ENCODE measurements around the gene LSAMP.

The LSAMP gene

DNA sequence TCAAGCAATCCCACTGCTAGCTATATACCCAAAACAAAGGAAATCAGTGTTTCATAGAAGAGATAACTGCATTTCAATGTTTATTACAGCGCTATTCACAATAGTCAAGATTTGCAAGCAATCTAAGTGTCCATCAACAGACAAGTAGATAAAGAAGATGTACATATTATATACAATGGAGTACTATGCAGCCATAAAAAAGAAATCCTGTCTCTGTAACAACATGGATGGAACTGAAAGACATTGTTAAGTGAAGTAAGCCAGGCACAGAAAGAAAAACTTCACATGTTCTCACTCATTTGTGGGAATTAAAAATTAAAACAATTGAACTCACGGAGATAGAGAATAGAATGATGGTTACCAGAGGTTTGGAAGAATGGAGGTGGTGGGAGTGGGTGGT lies 89.2 kb downstream of the LSAMP start:
- DNase-seq = no peak

DNA sequence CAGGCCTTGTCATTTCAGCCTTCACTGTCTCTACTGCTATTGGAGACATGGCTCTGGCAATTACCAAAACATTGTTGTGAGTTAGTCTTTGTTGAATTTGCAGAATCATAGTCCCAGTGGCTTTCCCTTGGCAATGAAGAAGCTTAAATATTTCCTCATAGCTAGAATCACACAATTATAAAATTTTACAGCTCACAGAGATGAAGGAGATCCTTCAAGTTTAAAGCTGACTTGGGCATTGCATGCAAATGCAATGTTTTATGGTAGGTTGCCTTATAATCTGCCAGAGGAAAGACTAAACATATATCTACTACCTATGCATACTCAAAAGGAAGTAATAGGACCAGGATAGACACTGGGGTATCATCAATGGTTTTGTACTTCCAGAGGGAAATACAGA lies 90.9 kb downstream of the LSAMP start:
- no peak for DNase-seq

- DNase-seq = no peak
Measured at GRCh38 chr3:116350119-116350733, 95.1 kb downstream of the LSAMP start.

DNA sequence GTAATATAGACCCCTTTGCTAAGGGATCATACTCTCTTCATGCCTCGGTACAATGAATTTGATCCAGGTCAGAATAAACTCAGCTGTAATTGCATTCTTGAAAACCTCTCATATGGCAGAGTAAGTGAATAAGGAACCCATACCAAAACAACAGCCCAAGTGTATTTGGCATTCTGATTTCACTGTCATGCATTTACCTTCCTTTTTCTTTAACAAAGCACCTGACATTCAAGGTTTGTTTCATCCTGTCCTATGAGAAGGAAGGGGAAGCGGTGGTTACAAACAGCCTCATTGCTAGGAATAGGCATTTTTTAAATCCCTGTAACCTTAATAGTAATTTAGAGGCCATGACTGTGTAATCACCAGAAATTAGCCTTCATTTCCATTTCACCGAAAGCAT lies 97.1 kb downstream of the LSAMP start:
- no peak for DNase-seq

- DNase-seq = no peak
Measured at GRCh38 chr3:116342499-116342898, 102.8 kb downstream of the LSAMP start.

DNA sequence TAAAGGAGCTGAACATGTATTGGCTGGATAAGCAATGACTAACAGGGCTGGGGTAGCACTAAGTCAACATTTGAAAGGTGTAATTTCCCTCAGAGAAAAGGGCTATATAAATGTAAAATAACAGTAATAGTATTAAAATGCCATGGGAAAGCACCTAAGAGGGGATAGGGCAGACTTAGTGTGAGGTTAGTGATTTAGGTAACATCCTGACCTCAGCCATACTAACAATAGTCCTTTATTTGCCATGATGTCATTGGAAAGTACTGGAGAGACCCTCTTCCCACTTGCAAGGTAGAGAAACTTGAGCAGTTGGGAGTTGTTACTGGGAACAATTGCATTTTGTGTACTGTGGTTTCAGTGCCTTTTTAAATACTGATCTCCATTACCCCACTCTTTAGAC lies 103.4 kb downstream of the LSAMP start:
- no peak for DNase-seq

- DNase-seq = no peak
Measured at GRCh38 chr3:116341381-116341780, 103.9 kb downstream of the LSAMP start.

- no peak for DNase-seq
Measured at GRCh38 chr3:116340680-116341216, 104.5 kb downstream of the LSAMP start.

DNA sequence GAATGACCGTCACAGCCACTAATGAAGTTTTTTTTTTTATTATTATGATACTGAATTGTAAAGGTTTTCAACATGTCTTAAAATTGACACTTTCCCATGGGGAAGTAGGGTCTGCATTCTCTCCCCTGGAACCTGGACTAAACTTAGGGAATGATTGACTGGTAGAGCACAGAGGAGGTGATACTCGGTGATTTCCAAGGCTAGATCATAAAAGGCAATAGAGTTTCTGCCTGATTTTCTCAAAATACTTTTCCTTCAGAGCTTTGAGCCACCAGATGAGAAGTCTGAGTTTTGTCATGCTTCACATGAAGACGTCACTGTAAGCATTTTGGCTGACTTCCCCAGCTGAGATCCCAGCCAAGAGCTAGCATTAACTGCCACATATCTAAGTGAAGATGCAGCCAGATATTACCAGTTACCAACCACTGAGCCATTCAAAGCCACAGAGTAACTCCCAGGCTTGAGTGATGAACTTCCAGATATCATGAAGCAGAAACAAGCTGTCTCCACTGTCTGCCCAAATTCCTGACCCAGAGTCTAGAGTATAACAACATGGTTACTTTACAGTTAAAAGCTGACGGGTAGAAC lies 105.8 kb downstream of the LSAMP start:
- DNase-seq = peak in 10 of 56 donors; percentile 0 to 30 (median 6)

- no peak for DNase-seq
Measured at GRCh38 chr3:116338713-116339112, 106.6 kb downstream of the LSAMP start.

DNA sequence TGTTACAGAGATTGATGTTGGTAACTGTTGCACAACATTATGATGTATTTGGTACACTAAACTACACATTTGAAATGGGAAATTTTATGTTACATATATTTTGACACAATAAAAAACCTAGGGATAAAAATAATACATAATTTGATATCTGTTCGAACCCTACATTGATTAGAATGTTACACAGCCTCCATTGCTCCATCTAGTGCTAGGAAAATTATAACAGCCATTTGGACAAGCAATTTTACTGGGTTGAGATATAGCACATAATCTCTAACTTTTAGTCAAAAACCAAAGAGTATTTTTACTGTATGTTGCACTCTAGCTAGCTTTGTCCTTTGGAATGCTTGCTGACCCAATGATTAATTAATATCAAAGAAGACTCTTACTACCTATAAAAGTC lies 108.1 kb downstream of the LSAMP start:
- no peak for DNase-seq

DNA sequence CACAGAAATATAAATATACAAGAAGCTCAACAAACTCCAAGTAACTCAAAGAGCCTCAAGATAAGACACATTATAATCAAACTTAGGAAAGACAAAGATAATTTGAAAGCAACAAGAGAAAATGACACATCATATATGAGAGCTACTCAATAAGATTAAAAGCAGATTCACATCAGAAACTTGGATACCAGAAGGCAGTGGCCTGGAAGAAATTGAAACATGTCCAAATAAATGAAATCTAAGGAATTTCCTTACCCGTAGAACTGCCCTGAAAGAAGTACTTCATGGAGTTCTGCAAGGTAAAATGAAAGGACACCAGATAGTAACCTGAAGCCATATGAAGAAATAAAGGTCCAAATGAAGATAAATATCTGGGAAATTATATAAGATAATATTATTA lies 113.9 kb downstream of the LSAMP start:
- DNase-seq = no peak

DNA sequence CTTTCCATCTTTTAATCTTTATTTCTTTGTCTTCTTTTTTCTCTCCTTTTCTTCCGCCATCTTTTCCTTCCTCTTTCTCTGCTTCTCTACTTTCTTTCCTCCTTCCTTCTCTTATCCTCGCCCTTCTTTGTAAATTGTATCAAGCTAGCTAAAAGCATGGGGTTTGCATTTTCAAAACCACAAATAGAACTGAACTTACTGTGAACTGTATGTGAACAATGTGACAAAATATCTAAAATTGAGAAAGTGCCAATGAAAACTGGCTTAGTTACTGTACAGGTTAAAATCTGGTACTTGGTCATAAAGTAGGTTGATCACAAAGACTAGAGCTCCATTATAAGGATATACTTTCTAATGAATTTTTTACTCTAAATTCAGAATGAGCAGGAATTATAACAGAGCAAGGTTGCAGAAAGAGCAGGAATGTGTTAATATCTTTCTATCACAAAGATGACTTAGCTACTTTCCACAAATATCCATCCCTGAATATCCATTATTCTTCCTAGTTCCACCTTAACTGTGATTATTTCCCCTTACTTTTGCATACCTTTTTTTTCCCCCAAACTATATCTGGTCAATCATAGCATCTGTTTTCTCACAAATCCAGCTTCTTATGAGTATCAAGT lies 122.4 kb downstream of the LSAMP start:
- DNase-seq = no peak

GRCh38 chr3:116318370-116318769 lies 126.9 kb downstream of the LSAMP start:
- no peak for DNase-seq

DNA sequence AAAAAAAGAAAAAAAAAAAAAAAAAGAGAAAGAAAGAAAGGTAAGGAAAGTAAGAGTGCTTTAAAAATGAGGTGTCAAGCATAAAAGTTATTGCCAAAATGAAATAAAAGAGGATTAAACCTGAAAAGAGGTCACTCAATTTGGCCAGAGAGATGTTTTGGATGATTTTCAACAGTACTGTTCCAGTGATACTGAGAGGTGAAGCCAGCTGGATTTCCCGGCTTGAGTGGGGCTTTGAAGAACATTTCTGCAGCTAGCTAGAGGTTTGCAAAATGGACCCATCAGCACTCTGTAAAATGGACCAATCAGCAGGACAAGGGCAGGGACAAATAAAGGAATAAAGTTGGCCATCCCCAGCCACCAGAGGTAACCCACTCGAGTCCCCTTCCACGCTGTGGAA lies 128.5 kb downstream of the LSAMP start:
- no peak for DNase-seq

- DNase-seq = no peak
Measured at GRCh38 chr3:116314476-116314875, 130.8 kb downstream of the LSAMP start.

- no peak for DNase-seq
Measured at GRCh38 chr3:116306720-116307119, 138.6 kb downstream of the LSAMP start.

GRCh38 chr3:116306149-116306548 lies 139.1 kb downstream of the LSAMP start:
- no peak for DNase-seq

DNA sequence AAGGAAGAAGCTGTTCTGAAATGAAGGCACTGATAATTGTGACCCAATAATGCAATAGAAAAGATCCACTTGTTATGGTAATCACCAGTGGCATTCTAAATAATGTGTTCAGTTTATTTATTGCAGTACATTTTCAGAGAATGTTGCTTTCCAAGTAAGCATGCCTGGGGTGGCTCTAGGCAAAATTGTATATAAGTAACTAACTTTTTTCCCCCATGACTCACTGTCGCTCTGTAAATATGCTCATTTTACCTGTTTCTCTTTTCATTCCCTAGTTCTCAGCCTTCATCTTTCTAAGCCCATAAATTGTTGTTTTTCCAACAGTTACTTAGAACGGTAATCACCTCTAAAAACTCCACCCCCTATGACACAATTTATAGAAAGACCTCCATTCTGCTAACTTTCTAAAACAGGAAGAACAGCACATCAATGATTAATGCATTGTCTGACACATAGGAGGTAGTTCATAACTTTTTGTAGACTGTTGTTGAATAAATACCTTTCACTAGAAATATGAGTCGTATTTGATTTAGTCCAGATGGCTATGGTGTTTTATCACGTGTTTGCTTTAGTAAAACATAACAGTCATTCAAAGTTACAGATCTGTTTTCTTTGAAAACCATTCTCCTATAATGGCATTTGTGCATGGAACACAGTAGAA lies 143.1 kb downstream of the LSAMP start:
- DNase-seq = no peak

DNA sequence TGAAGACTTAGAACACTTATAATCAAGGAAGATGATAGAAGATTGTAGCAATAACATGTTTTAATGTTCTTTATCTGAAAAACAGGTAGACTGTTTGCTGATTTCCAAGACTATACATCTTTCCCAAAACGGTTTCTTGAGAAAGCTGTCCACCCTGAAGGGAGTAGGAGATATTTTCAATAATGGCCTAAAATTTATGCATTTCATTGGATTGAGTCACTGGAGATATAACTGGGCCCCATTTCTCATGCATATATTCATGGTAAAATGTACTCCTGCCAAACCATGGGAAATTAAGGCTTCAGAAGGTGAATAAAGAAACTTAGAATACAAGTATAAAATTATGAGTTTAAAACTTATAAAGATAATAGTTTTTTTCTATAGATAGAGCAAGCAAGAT lies 143.9 kb downstream of the LSAMP start:
- DNase-seq = no peak

GRCh38 chr3:116300226-116300625 lies 145.1 kb downstream of the LSAMP start:
- DNase-seq = no peak

GRCh38 chr3:116299646-116300081 lies 145.6 kb downstream of the LSAMP start:
- DNase-seq = no peak
